Right kidney (tissue), 1 donor: ENCODE data around the gene E4F1.

Experiments
- DNase-seq: peaks from one replicate; pipeline ENCODE4 v3.0.0-alpha.2; 2016

The E4F1 gene

GRCh38 chr16:2206780-2207433 lies 16.5 kb upstream of the E4F1 start:
- DNase-seq, result no peak

GRCh38 chr16:2207872-2208271 lies 15.5 kb upstream of the E4F1 start:
- DNase-seq, result no peak

- no peak for DNase-seq
Observed at GRCh38 chr16:2208308-2208707, 15.1 kb upstream of the E4F1 start.

GRCh38 chr16:2208772-2209171 lies 14.6 kb upstream of the E4F1 start:
- DNase-seq, result no peak

GRCh38 chr16:2209258-2210008 lies 14.0 kb upstream of the E4F1 start:
- DNase-seq, result no peak

- no peak for DNase-seq
Observed at GRCh38 chr16:2210009-2210332, 13.4 kb upstream of the E4F1 start.

GRCh38 chr16:2210386-2211365 lies 12.7 kb upstream of the E4F1 start, which contains the start of gene BRICD5:
TSS of gene BRICD5 (minus strand) at chr16:2210863. CDS start at chr16:2210833, 30 bp downstream.
- DNase-seq, result no peak

GRCh38 chr16:2211923-2212347 lies 11.5 kb upstream of the E4F1 start:
- no peak for DNase-seq

GRCh38 chr16:2212362-2213324 lies 10.7 kb upstream of the E4F1 start:
- no peak for DNase-seq

GRCh38 chr16:2213817-2214718 lies 9.3 kb upstream of the E4F1 start:
- DNase-seq, result peak; percentile 72

- DNase-seq, result no peak
Observed at GRCh38 chr16:2214719-2214968, 8.7 kb upstream of the E4F1 start, which contains the start of gene PGP. TSS of gene PGP (minus strand) at chr16:2214840. CDS start at chr16:2214777, 63 bp downstream.

- DNase-seq, result no peak
Observed at GRCh38 chr16:2216330-2216729, 7.1 kb upstream of the E4F1 start.

- DNase-seq, result no peak
Observed at GRCh38 chr16:2223942-2224486, 623 bp downstream of the E4F1 start.

- DNase-seq, result no peak
Observed at GRCh38 chr16:2226245-2226793, 2.9 kb downstream of the E4F1 start.

- DNase-seq, result no peak
Observed at GRCh38 chr16:2226918-2227317, 3.5 kb downstream of the E4F1 start.

GRCh38 chr16:2228161-2228824 lies 4.9 kb downstream of the E4F1 start:
- DNase-seq, result no peak

- DNase-seq, result no peak
Observed at GRCh38 chr16:2229091-2229490, 5.7 kb downstream of the E4F1 start.

GRCh38 chr16:2229632-2230250 lies 6.3 kb downstream of the E4F1 start:
- DNase-seq, result no peak

- no peak for DNase-seq
Observed at GRCh38 chr16:2230376-2230775, 7.0 kb downstream of the E4F1 start.
